ENCODE data around the gene TRMT112.

TRMT112 gene

GRCh38 chr11:64290352-64291261 is 26.8 kb downstream of the TRMT112 start:
- DNase-seq, result no peak

- DNase-seq, result no peak
Measured at GRCh38 chr11:64289002-64289564, 28.3 kb downstream of the TRMT112 start.

GRCh38 chr11:64288353-64288750 is 29.0 kb downstream of the TRMT112 start:
- no peak for DNase-seq

- no peak for DNase-seq
Measured at GRCh38 chr11:64287676-64288352, 29.5 kb downstream of the TRMT112 start.

GRCh38 chr11:64286801-64287159 is 30.6 kb downstream of the TRMT112 start:
- no peak for DNase-seq

GRCh38 chr11:64285885-64286800 is 31.2 kb downstream of the TRMT112 start:
- DNase-seq, result no peak

GRCh38 chr11:64284962-64285884 is 32.1 kb downstream of the TRMT112 start, which contains the start of gene GPR137:
Gene GPR137, plus strand, starts transcription at chr11:64285848. Its CDS starts 677 bp downstream, at chr11:64286525.
- DNase-seq, result peak; percentile 57

- DNase-seq, result peak; percentile 86
Measured at GRCh38 chr11:64284048-64284961, 33.1 kb downstream of the TRMT112 start, which contains the start of gene BAD. Gene BAD, minus strand, starts transcription at chr11:64284665. Its CDS starts 297 bp downstream, at chr11:64284368.

GRCh38 chr11:64283092-64283491 is 34.3 kb downstream of the TRMT112 start:
- no peak for DNase-seq

GRCh38 chr11:64281957-64282770 is 35.2 kb downstream of the TRMT112 start:
- DNase-seq, result no peak

- no peak for DNase-seq
Measured at GRCh38 chr11:64278576-64279190, 38.7 kb downstream of the TRMT112 start.

GRCh38 chr11:64276653-64277431 is 40.5 kb downstream of the TRMT112 start:
- no peak for DNase-seq

GRCh38 chr11:64275841-64276240 is 41.5 kb downstream of the TRMT112 start:
- no peak for DNase-seq

GRCh38 chr11:64275031-64275800 is 42.1 kb downstream of the TRMT112 start:
- no peak for DNase-seq

GRCh38 chr11:64269540-64270220 is 47.7 kb downstream of the TRMT112 start:
- DNase-seq, result peak; percentile 99

GRCh38 chr11:64268893-64269539 is 48.3 kb downstream of the TRMT112 start:
- no peak for DNase-seq
